ENCODE results near the gene DDAH1.

DDAH1 gene

DNA sequence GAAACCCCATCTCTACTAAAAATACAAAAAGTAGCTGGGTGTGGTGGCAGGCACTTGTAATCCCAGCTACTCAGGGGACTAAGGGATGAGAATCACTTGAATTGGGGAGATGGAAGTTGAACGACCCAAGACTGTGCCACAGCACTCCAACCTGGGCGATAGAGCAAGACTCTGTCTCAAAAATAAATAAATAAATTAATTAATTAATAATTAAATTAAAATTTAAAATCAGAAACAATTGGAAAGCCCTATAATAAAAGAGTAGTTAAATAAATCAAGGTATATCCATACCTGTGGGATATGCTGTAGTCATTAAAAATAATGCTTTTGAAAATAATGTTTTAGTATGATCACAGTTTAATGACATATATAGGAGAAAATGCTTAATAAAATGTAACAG is 15.6 kb upstream of the DDAH1 start:
- H3K9ac ChIP-seq (ENCODE audit: low read length), result no peak overlapping the region
- no peak overlapping the region for H4K8ac ChIP-seq (ENCODE audit: low read depth, low read length)
- H3K27ac ChIP-seq (ENCODE audit: low read depth, low read length), result no peak overlapping the region
- no peak overlapping the region for H4K5ac ChIP-seq (ENCODE audit: low read length)
- no peak overlapping the region for H3K4me2 ChIP-seq (ENCODE audit: low read length)
- H3K4ac ChIP-seq (ENCODE audit: low read depth, low read length), result no peak overlapping the region
- H2BK120ac ChIP-seq (ENCODE audit: low read depth, low read length), result no peak overlapping the region
- WGBS (ENCODE audit: extremely low coverage, insufficient coverage, low lambda C conversion rate), result no CpG with 5 or more reads among the region's 2 CpGs
- no peak overlapping the region for H3K23ac ChIP-seq (ENCODE audit: low read length)
- H3K36me3 ChIP-seq (ENCODE audit: control insufficient read depth, insufficient read depth, low read length), result no peaks in the 10 kb centered on the region
- H3K79me2 ChIP-seq (ENCODE audit: control insufficient read depth, insufficient read depth, low read length), result no peaks in the 10 kb centered on the region
- no peaks in the 10 kb centered on the region for H3K27me3 ChIP-seq (ENCODE audit: insufficient read depth, low read length, poor library complexity)
- H3K18ac ChIP-seq (ENCODE audit: low read length), result no peak overlapping the region
- H3K4me1 ChIP-seq (ENCODE audit: control insufficient read depth, low read depth, low read length), result no peaks in the 10 kb centered on the region
- H3K56ac ChIP-seq (ENCODE audit: low read length), result no peak overlapping the region
- H2BK15ac ChIP-seq (replicated peaks; ENCODE audit: low read depth), result no peak overlapping the region
- DNase-seq, result no peak
- H3K4me3 ChIP-seq (ENCODE audit: low read length), result no peak overlapping the region
- no peak overlapping the region for H2BK5ac ChIP-seq (ENCODE audit: low read length)
- no peaks in the 10 kb centered on the region for H3K79me1 ChIP-seq (ENCODE audit: low read length)
- no peak overlapping the region for H2AK5ac ChIP-seq (ENCODE audit: low read length)

DNA sequence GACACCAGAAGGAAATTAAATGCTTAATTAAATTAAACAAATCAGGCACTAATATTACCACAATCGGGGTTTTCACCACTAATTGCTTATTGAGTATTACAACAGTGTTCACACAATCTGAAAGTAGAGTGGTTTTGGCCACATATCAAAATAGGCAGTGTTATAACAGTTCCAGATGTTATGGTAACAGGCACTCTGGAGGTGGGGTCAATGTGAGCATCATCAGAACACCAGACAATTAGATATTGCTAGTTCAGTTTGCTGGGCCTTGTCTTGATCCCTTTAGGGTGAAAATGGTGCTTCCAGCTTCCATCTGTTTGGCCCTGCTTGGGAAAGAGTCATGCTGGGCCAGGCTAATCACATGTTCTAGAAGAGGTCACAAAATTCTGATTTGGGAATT is 14.5 kb upstream of the DDAH1 start:
- Histone ChIP-seq H3K4ac (ENCODE audit: low read depth, low read length) (no peak overlapping the region), H3K9ac (ENCODE audit: low read length) (no peak overlapping the region), H2BK15ac (replicated peaks; ENCODE audit: low read depth) (no peak overlapping the region), H4K5ac (ENCODE audit: low read length) (no peak overlapping the region), H3K4me2 (ENCODE audit: low read length) (no peak overlapping the region), H4K8ac (ENCODE audit: low read depth, low read length) (no peak overlapping the region), H3K36me3 (ENCODE audit: control insufficient read depth, insufficient read depth, low read length) (no peaks in the 10 kb centered on the region), H2AK5ac (ENCODE audit: low read length) (no peak overlapping the region), H3K23ac (ENCODE audit: low read length) (no peak overlapping the region), H3K79me1 (ENCODE audit: low read length) (no peaks in the 10 kb centered on the region), H2BK120ac (ENCODE audit: low read depth, low read length) (no peak overlapping the region), H3K4me3 (ENCODE audit: low read length) (no peak overlapping the region), H3K4me1 (ENCODE audit: control insufficient read depth, low read depth, low read length) (no peaks in the 10 kb centered on the region), H3K18ac (ENCODE audit: low read length) (no peak overlapping the region), H3K27ac (ENCODE audit: low read depth, low read length) (no peak overlapping the region), H3K79me2 (ENCODE audit: control insufficient read depth, insufficient read depth, low read length) (no peaks in the 10 kb centered on the region), H3K56ac (ENCODE audit: low read length) (no peak overlapping the region), H2BK5ac (ENCODE audit: low read length) (no peak overlapping the region), H3K27me3 (ENCODE audit: insufficient read depth, low read length, poor library complexity) (no peaks in the 10 kb centered on the region)
- no CpG with 5 or more reads among the region's 1 CpG for WGBS (ENCODE audit: extremely low coverage, insufficient coverage, low lambda C conversion rate)
- no peak for DNase-seq

DNA sequence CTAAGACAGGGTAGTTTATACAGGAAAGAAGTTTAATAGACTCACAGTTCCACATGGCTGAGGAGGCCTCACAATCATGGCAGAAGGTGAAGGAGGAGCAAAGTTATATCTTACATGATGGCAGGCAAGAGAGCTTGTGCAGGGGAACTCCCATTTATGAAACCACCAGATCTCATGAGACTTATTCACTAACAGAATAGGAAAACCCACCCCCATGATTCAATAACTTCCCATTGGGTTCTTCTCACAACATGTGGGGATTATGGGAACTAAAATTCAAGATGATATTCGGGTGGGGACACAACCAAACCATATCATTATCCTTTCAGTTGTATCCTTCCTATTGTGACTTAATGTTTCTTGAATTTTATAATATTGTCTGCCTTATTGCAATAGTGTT is 13.4 kb upstream of the DDAH1 start:
- no peak overlapping the region for H2BK15ac ChIP-seq (replicated peaks; ENCODE audit: low read depth)
- H3K4me2 ChIP-seq (ENCODE audit: low read length), result no peak overlapping the region
- no peak overlapping the region for H4K5ac ChIP-seq (ENCODE audit: low read length)
- H4K8ac ChIP-seq (ENCODE audit: low read depth, low read length), result no peak overlapping the region
- no peaks in the 10 kb centered on the region for H3K79me1 ChIP-seq (ENCODE audit: low read length)
- H2BK5ac ChIP-seq (ENCODE audit: low read length), result no peak overlapping the region
- no peak overlapping the region for H3K56ac ChIP-seq (ENCODE audit: low read length)
- no peak overlapping the region for H3K27ac ChIP-seq (ENCODE audit: low read depth, low read length)
- no peak for DNase-seq
- H3K79me2 ChIP-seq (ENCODE audit: control insufficient read depth, insufficient read depth, low read length), result no peaks in the 10 kb centered on the region
- H2AK5ac ChIP-seq (ENCODE audit: low read length), result no peak overlapping the region
- H3K4me1 ChIP-seq (ENCODE audit: control insufficient read depth, low read depth, low read length), result no peaks in the 10 kb centered on the region
- no peak overlapping the region for H2BK120ac ChIP-seq (ENCODE audit: low read depth, low read length)
- H3K23ac ChIP-seq (ENCODE audit: low read length), result no peak overlapping the region
- H3K36me3 ChIP-seq (ENCODE audit: control insufficient read depth, insufficient read depth, low read length), result no peaks in the 10 kb centered on the region
- WGBS (ENCODE audit: extremely low coverage, insufficient coverage, low lambda C conversion rate), result no CpG with 5 or more reads among the region's 1 CpG
- no peak overlapping the region for H3K4me3 ChIP-seq (ENCODE audit: low read length)
- H3K27me3 ChIP-seq (ENCODE audit: insufficient read depth, low read length, poor library complexity), result no peaks in the 10 kb centered on the region
- H3K9ac ChIP-seq (ENCODE audit: low read length), result no peak overlapping the region
- H3K18ac ChIP-seq (ENCODE audit: low read length), result no peak overlapping the region
- H3K4ac ChIP-seq (ENCODE audit: low read depth, low read length), result no peak overlapping the region

DNA sequence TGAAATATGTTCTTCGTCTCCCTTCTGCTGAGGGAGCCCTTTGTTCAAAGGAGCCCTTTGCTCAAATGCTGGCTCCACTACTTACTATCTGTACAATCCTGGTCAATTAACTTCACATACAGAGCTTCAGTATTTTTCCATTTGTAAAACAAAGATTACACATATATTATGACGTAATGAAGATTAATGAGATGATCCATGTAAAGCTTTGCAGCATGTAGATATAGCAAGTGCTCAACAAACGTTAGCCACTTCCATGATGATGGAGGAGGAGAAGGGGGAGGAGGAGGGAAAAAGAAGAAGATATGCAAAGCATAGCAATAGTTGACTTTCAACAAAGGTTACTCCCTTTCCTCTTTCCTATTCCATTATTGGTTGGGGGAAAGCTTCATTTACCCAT is 10.1 kb upstream of the DDAH1 start:
- no peak overlapping the region for H3K27ac ChIP-seq (ENCODE audit: low read depth, low read length)
- H3K4ac ChIP-seq (ENCODE audit: low read depth, low read length), result no peak overlapping the region
- H3K4me3 ChIP-seq (ENCODE audit: low read length), result no peak overlapping the region
- H2BK15ac ChIP-seq (replicated peaks; ENCODE audit: low read depth), result no peak overlapping the region
- H4K8ac ChIP-seq (ENCODE audit: low read depth, low read length), result no peak overlapping the region
- WGBS (ENCODE audit: extremely low coverage, insufficient coverage, low lambda C conversion rate), result no CpG with 5 or more reads among the region's 3 CpGs
- no peaks in the 10 kb centered on the region for H3K36me3 ChIP-seq (ENCODE audit: control insufficient read depth, insufficient read depth, low read length)
- no peaks in the 10 kb centered on the region for H3K4me1 ChIP-seq (ENCODE audit: control insufficient read depth, low read depth, low read length)
- no peak for DNase-seq
- H3K9ac ChIP-seq (ENCODE audit: low read length), result no peak overlapping the region
- H3K23ac ChIP-seq (ENCODE audit: low read length), result no peak overlapping the region
- no peak overlapping the region for H3K56ac ChIP-seq (ENCODE audit: low read length)
- no peak overlapping the region for H4K5ac ChIP-seq (ENCODE audit: low read length)
- H3K79me1 ChIP-seq (ENCODE audit: low read length), result no peaks in the 10 kb centered on the region
- H3K79me2 ChIP-seq (ENCODE audit: control insufficient read depth, insufficient read depth, low read length), result no peaks in the 10 kb centered on the region
- H3K4me2 ChIP-seq (ENCODE audit: low read length), result no peak overlapping the region
- H2AK5ac ChIP-seq (ENCODE audit: low read length), result no peak overlapping the region
- H3K18ac ChIP-seq (ENCODE audit: low read length), result no peak overlapping the region
- no peaks in the 10 kb centered on the region for H3K27me3 ChIP-seq (ENCODE audit: insufficient read depth, low read length, poor library complexity)
- no peak overlapping the region for H2BK120ac ChIP-seq (ENCODE audit: low read depth, low read length)
- H2BK5ac ChIP-seq (ENCODE audit: low read length), result no peak overlapping the region

DNA sequence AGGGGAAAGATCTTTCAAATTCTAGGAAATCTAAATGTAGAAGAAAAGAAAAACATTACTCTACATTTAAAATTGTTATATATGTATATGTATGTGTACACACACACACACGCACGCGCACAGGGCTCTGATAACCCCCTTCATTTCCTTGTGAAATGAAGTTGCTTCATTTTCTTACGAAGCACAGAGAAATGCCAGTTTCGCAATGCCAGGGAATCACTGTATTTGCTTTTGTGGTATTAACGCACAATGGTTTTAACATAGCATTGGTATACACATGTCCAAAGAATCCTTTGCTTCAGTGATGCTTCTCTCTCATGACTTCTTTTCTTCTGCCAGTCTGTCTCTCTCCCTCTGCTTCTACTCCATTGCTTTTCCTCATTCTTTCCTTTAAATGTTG is 8.4 kb upstream of the DDAH1 start:
- Histone ChIP-seq H3K56ac (ENCODE audit: low read length) (no peak overlapping the region), H3K27me3 (ENCODE audit: insufficient read depth, low read length, poor library complexity) (peaks cover 2% of the 10 kb centered on the region), H2BK15ac (replicated peaks; ENCODE audit: low read depth) (no peak overlapping the region), H3K4me3 (ENCODE audit: low read length) (no peak overlapping the region), H4K5ac (ENCODE audit: low read length) (no peak overlapping the region), H3K4me2 (ENCODE audit: low read length) (no peak overlapping the region), H3K36me3 (ENCODE audit: control insufficient read depth, insufficient read depth, low read length) (no peaks in the 10 kb centered on the region), H2BK120ac (ENCODE audit: low read depth, low read length) (no peak overlapping the region), H3K23ac (ENCODE audit: low read length) (no peak overlapping the region), H3K18ac (ENCODE audit: low read length) (no peak overlapping the region), H3K79me2 (ENCODE audit: control insufficient read depth, insufficient read depth, low read length) (no peaks in the 10 kb centered on the region), H2AK5ac (ENCODE audit: low read length) (no peak overlapping the region), H2BK5ac (ENCODE audit: low read length) (no peak overlapping the region), H3K27ac (ENCODE audit: low read depth, low read length) (no peak overlapping the region), H3K9ac (ENCODE audit: low read length) (no peak overlapping the region), H3K79me1 (ENCODE audit: low read length) (no peaks in the 10 kb centered on the region), H3K4me1 (ENCODE audit: control insufficient read depth, low read depth, low read length) (no peaks in the 10 kb centered on the region), H3K4ac (ENCODE audit: low read depth, low read length) (no peak overlapping the region), H4K8ac (ENCODE audit: low read depth, low read length) (no peak overlapping the region)
- WGBS (ENCODE audit: extremely low coverage, insufficient coverage, low lambda C conversion rate), result no CpG with 5 or more reads among the region's 6 CpGs
- no peak for DNase-seq

DNA sequence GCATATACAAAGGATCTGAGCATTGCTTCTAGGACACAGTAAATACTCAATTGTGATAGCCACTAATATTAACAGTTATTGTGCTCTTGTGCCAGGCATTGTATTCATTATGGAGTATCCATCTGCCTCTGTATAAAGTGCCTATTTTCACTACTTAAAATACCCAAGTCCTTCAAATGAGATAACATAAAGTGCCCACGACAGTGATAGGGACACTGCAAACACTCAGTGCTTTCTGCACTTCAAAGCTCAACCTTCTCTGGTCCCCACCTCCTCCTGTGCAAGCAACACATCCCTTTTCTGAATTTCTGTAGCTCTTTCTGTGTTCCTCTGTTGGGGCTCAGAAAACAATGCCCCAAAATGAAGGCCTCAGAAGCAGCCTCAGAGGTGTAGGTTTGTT is 6.6 kb upstream of the DDAH1 start:
- no peak overlapping the region for H3K27ac ChIP-seq (ENCODE audit: low read depth, low read length)
- no CpG with 5 or more reads among the region's 1 CpG for WGBS (ENCODE audit: extremely low coverage, insufficient coverage, low lambda C conversion rate)
- no peak for DNase-seq
- H3K4ac ChIP-seq (ENCODE audit: low read depth, low read length), result no peak overlapping the region
- no peak overlapping the region for H3K23ac ChIP-seq (ENCODE audit: low read length)
- H2AK5ac ChIP-seq (ENCODE audit: low read length), result no peak overlapping the region
- no peak overlapping the region for H4K8ac ChIP-seq (ENCODE audit: low read depth, low read length)
- H2BK5ac ChIP-seq (ENCODE audit: low read length), result no peak overlapping the region
- H3K79me2 ChIP-seq (ENCODE audit: control insufficient read depth, insufficient read depth, low read length), result no peaks in the 10 kb centered on the region
- no peak overlapping the region for H2BK120ac ChIP-seq (ENCODE audit: low read depth, low read length)
- H3K4me3 ChIP-seq (ENCODE audit: low read length), result no peak overlapping the region
- H3K27me3 ChIP-seq (ENCODE audit: insufficient read depth, low read length, poor library complexity), result peaks cover 2% of the 10 kb centered on the region
- H3K56ac ChIP-seq (ENCODE audit: low read length), result no peak overlapping the region
- H3K18ac ChIP-seq (ENCODE audit: low read length), result no peak overlapping the region
- H3K4me1 ChIP-seq (ENCODE audit: control insufficient read depth, low read depth, low read length), result no peaks in the 10 kb centered on the region
- no peak overlapping the region for H3K9ac ChIP-seq (ENCODE audit: low read length)
- no peak overlapping the region for H3K4me2 ChIP-seq (ENCODE audit: low read length)
- H4K5ac ChIP-seq (ENCODE audit: low read length), result no peak overlapping the region
- H3K79me1 ChIP-seq (ENCODE audit: low read length), result no peaks in the 10 kb centered on the region
- no peaks in the 10 kb centered on the region for H3K36me3 ChIP-seq (ENCODE audit: control insufficient read depth, insufficient read depth, low read length)
- no peak overlapping the region for H2BK15ac ChIP-seq (replicated peaks; ENCODE audit: low read depth)

All from mesendoderm (in vitro differentiated cells).